IPS-NIHi7 (cell line): ENCODE data around the gene FBXL7.

ENCODE experiments used
- DNase-seq: peaks from one replicate; pipeline ENCODE4 v3.0.0; 2012; ENCODE audit warnings: mixed read lengths; ENCODE audit errors: extremely low spot score

FBXL7 gene

GRCh38 chr5:15499528-15500324 lies at the start of gene FBXL7:
FBXL7 (plus strand) TSS chr5:15500180.
- peak; percentile 83 for DNase-seq

- no peak for DNase-seq
These were observed 49.5 kb upstream of the FBXL7 start for GRCh38 chr5:15450473-15450872.

GRCh38 chr5:15450949-15451348 lies 49.0 kb upstream of the FBXL7 start:
- no peak for DNase-seq

- DNase-seq = no peak
These were observed 48.0 kb upstream of the FBXL7 start for GRCh38 chr5:15452030-15452429.

GRCh38 chr5:15452781-15453180 lies 47.2 kb upstream of the FBXL7 start:
- peak; percentile 11 for DNase-seq

GRCh38 chr5:15459200-15459599 lies 40.8 kb upstream of the FBXL7 start:
- no peak for DNase-seq

- peak; percentile 35 for DNase-seq
These were observed 36.6 kb upstream of the FBXL7 start for GRCh38 chr5:15463231-15463980.

GRCh38 chr5:15472116-15472515 lies 27.9 kb upstream of the FBXL7 start:
- peak; percentile 18 for DNase-seq

GRCh38 chr5:15474143-15474719 lies 25.7 kb upstream of the FBXL7 start:
- no peak for DNase-seq

GRCh38 chr5:15475367-15475766 lies 24.6 kb upstream of the FBXL7 start:
- no peak for DNase-seq

- no peak for DNase-seq
These were observed 23.0 kb upstream of the FBXL7 start for GRCh38 chr5:15476977-15477376.

GRCh38 chr5:15480436-15480835 lies 19.5 kb upstream of the FBXL7 start:
- no peak for DNase-seq

GRCh38 chr5:15483351-15484097 lies 16.5 kb upstream of the FBXL7 start:
- no peak for DNase-seq

GRCh38 chr5:15487228-15487627 lies 12.8 kb upstream of the FBXL7 start:
- DNase-seq = no peak

- no peak for DNase-seq
These were observed 10.3 kb upstream of the FBXL7 start for GRCh38 chr5:15489571-15490235.

- no peak for DNase-seq
These were observed 7.4 kb upstream of the FBXL7 start for GRCh38 chr5:15492545-15492944.

- DNase-seq = no peak
These were observed 6.5 kb upstream of the FBXL7 start for GRCh38 chr5:15493501-15493900.

- DNase-seq = no peak
These were observed 5.0 kb upstream of the FBXL7 start for GRCh38 chr5:15495026-15495425.

- DNase-seq = no peak
These were observed 3.1 kb upstream of the FBXL7 start for GRCh38 chr5:15496886-15497285.

- DNase-seq = peak; percentile 27
These were observed 483 bp downstream of the FBXL7 start for GRCh38 chr5:15500325-15501001.
